ENCODE results near the gene STAMBPL1. TPM values are rescaled to one million over a fixed set of nuclear protein-coding genes. Genes with fewer than 3 reads are reported as not detected.

STAMBPL1 gene
- total RNA-seq, 1 experiment from 2014 or later = 25.2 TPM

DNA sequence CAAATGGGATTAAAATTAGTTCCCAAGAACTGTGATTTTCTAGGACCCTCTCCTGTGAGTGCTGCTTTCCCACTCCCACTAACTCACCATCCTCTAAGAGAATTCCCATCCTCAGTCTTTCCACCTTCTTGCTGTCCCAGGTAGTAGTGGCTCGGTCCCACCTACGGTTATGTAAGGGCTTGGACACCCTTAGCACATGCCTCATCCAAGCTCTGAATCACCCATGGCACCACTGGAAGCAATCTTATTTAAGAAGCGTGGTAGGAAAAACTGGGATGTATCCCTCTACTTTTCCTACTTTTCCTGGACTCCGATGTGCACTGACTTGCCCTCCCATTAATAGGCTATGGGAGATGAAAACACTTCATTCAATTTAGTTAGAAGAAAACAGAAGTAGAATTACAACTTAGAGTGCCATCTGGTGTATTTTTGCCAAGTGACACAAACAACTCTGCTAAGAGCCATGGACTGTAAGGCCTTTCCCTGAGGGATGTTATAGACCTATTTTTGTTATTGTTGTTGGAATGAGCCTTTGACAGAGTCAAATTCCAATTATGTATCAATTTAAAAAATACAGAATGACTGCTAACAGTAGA lies 14.7 kb upstream of the STAMBPL1 start:
- POLR2A ChIA-PET = interaction anchor here (0.6 kb wide), 2 partner anchors 26 to 44 kb away, joined by 4 to 7 read pairs; no protein-coding TSS in a partner anchor
- ATAC-seq = no peak; the same call in 1 of the 2 replicates
- no peak for TF ChIP-seq SIN3A (IDR thresholded peaks at IDR 0.05; ENCODE audit: borderline replicate concordance, insufficient read depth, low read depth, low read length)
- TF ChIP-seq, protein P1, sequence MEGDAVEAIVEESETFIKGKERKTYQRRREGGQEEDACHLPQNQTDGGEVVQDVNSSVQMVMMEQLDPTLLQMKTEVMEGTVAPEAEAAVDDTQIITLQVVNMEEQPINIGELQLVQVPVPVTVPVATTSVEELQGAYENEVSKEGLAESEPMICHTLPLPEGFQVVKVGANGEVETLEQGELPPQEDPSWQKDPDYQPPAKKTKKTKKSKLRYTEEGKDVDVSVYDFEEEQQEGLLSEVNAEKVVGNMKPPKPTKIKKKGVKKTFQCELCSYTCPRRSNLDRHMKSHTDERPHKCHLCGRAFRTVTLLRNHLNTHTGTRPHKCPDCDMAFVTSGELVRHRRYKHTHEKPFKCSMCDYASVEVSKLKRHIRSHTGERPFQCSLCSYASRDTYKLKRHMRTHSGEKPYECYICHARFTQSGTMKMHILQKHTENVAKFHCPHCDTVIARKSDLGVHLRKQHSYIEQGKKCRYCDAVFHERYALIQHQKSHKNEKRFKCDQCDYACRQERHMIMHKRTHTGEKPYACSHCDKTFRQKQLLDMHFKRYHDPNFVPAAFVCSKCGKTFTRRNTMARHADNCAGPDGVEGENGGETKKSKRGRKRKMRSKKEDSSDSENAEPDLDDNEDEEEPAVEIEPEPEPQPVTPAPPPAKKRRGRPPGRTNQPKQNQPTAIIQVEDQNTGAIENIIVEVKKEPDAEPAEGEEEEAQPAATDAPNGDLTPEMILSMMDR (IDR thresholded peaks at IDR 0.05) = peak; percentile 24; the same call in 1 of the 2 replicates
- no peak for TF ChIP-seq TCF7L2 (IDR thresholded peaks at IDR 0.05; ENCODE audit: low read depth, low read length)

GRCh38 chr10:88866454-88866853 lies 13.6 kb upstream of the STAMBPL1 start:
- BruUV-seq (replicated peaks) = no TSS peak
- DNase-seq (ENCODE audit: low read depth, low spot score) (no peak), ATAC-seq (no peak)
- ChIA-PET POLR2A (no interaction called here), CTCF (no interaction called here)
- in situ Hi-C loops (cut with HindIII; ENCODE audit: low pct_unique_long_range_greater_than_20kb, low sequenced_read_pairs) = no loop called here
- intact Hi-C loops (cut with micrococcal nuclease; ENCODE audit: unreplicated experiment) = no loop called here
- H3K4me3 ChIP-seq (ENCODE audit: low read depth in 2 of 2, low read length in 2 of 2) = no peak overlapping the region
- no peaks in the 10 kb centered on the region for H3K9me3 ChIP-seq (ENCODE audit: control insufficient read depth, insufficient read depth, low read depth, low read length)
- TF ChIP-seq TCF7L2 (IDR thresholded peaks at IDR 0.05; ENCODE audit: low read depth, low read length) (no peak), SIN3A (IDR thresholded peaks at IDR 0.05; ENCODE audit: borderline replicate concordance, insufficient read depth, low read depth, low read length) (no peak), POLR2AphosphoS5 (IDR thresholded peaks at IDR 0.05; ENCODE audit: low read depth, low read length) (no peak)
- TF ChIP-seq, protein P1 (IDR thresholded peaks at IDR 0.05) = no peak
- TF ChIP-seq, protein P2, sequence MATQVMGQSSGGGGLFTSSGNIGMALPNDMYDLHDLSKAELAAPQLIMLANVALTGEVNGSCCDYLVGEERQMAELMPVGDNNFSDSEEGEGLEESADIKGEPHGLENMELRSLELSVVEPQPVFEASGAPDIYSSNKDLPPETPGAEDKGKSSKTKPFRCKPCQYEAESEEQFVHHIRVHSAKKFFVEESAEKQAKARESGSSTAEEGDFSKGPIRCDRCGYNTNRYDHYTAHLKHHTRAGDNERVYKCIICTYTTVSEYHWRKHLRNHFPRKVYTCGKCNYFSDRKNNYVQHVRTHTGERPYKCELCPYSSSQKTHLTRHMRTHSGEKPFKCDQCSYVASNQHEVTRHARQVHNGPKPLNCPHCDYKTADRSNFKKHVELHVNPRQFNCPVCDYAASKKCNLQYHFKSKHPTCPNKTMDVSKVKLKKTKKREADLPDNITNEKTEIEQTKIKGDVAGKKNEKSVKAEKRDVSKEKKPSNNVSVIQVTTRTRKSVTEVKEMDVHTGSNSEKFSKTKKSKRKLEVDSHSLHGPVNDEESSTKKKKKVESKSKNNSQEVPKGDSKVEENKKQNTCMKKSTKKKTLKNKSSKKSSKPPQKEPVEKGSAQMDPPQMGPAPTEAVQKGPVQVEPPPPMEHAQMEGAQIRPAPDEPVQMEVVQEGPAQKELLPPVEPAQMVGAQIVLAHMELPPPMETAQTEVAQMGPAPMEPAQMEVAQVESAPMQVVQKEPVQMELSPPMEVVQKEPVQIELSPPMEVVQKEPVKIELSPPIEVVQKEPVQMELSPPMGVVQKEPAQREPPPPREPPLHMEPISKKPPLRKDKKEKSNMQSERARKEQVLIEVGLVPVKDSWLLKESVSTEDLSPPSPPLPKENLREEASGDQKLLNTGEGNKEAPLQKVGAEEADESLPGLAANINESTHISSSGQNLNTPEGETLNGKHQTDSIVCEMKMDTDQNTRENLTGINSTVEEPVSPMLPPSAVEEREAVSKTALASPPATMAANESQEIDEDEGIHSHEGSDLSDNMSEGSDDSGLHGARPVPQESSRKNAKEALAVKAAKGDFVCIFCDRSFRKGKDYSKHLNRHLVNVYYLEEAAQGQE (IDR thresholded peaks at IDR 0.05; ENCODE audit: insufficient read depth in 1 of 2, low read depth in 2 of 2, low read length in 1 of 2) = no peak
- no peaks in the 10 kb centered on the region for H3K27me3 ChIP-seq (ENCODE audit: control insufficient read depth, insufficient read depth, low read length)
- no peaks in the 10 kb centered on the region for H3K4me1 ChIP-seq (ENCODE audit: control insufficient read depth, insufficient read depth, low read length)
- H3K36me3 ChIP-seq (ENCODE audit: control insufficient read depth, insufficient read depth, low read length) = no peaks in the 10 kb centered on the region
- H3K27ac ChIP-seq (ENCODE audit: low read length) = no peak overlapping the region

More for the DNA sequence above, 14.7 kb upstream of the STAMBPL1 start:
- Histone ChIP-seq H3K36me3 (ENCODE audit: control insufficient read depth, insufficient read depth, low read length) (no peaks in the 10 kb centered on the region), H3K4me3 (ENCODE audit: low read depth in 2 of 2, low read length in 2 of 2) (no peak overlapping the region), H3K9me3 (ENCODE audit: control insufficient read depth, insufficient read depth, low read depth, low read length) (no peaks in the 10 kb centered on the region), H3K27ac (ENCODE audit: low read length) (no peak overlapping the region), H3K27me3 (ENCODE audit: control insufficient read depth, insufficient read depth, low read length) (no peaks in the 10 kb centered on the region), H3K4me1 (ENCODE audit: control insufficient read depth, insufficient read depth, low read length) (no peaks in the 10 kb centered on the region)
- CTCF ChIA-PET = interaction anchor here (0.6 kb wide), 1 partner anchor 283 kb away, joined by 4 read pairs; no protein-coding TSS in a partner anchor
- DNase-seq (ENCODE audit: low read depth, low spot score) = no peak
- in situ Hi-C loops (cut with HindIII; ENCODE audit: low pct_unique_long_range_greater_than_20kb, low sequenced_read_pairs) (no loop called here), intact Hi-C loops (cut with micrococcal nuclease; ENCODE audit: unreplicated experiment) (no loop called here)
- no TSS peak for BruUV-seq (replicated peaks)
